ENCODE data around the gene RAB27B.

DNA sequence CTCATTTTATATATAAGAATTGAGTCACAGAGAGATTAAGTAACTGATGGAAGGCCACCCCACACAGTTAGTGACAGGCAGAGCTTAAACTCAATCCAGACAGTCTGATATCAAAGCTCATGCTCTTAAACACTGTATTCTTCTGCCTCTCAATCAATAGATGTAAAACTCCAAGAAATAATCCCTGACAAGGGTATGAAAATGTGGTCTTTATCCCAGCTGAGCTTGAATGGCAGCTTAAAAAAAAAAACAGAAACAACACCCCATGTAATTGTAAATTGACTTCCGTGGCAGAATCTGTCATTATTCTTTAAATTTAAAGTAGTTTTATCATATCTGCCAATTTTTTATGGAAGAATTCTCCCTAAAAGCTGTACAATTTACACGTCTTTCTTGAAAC, 60.1 kb downstream of the RAB27B start:
- TF ChIP-seq, protein P1, sequence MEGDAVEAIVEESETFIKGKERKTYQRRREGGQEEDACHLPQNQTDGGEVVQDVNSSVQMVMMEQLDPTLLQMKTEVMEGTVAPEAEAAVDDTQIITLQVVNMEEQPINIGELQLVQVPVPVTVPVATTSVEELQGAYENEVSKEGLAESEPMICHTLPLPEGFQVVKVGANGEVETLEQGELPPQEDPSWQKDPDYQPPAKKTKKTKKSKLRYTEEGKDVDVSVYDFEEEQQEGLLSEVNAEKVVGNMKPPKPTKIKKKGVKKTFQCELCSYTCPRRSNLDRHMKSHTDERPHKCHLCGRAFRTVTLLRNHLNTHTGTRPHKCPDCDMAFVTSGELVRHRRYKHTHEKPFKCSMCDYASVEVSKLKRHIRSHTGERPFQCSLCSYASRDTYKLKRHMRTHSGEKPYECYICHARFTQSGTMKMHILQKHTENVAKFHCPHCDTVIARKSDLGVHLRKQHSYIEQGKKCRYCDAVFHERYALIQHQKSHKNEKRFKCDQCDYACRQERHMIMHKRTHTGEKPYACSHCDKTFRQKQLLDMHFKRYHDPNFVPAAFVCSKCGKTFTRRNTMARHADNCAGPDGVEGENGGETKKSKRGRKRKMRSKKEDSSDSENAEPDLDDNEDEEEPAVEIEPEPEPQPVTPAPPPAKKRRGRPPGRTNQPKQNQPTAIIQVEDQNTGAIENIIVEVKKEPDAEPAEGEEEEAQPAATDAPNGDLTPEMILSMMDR (conservative IDR thresholded peaks at IDR 0.05) = no peak
- TF ChIP-seq EZH2 (IDR thresholded peaks at IDR 0.05; ENCODE audit: low read depth) = no peak

Measured in PC-9 (cell line).